Measurements from ENCODE around the gene CTSW.
A peak's percentile ranks its signal among the peaks of the same experiment; 100 is the strongest.

The CTSW gene

GRCh38 chr11:65906602-65907001, 27.0 kb downstream of the CTSW start:
- no peak for DNase-seq

- no peak for DNase-seq
Observed at GRCh38 chr11:65907878-65908277, 28.2 kb downstream of the CTSW start.

DNA sequence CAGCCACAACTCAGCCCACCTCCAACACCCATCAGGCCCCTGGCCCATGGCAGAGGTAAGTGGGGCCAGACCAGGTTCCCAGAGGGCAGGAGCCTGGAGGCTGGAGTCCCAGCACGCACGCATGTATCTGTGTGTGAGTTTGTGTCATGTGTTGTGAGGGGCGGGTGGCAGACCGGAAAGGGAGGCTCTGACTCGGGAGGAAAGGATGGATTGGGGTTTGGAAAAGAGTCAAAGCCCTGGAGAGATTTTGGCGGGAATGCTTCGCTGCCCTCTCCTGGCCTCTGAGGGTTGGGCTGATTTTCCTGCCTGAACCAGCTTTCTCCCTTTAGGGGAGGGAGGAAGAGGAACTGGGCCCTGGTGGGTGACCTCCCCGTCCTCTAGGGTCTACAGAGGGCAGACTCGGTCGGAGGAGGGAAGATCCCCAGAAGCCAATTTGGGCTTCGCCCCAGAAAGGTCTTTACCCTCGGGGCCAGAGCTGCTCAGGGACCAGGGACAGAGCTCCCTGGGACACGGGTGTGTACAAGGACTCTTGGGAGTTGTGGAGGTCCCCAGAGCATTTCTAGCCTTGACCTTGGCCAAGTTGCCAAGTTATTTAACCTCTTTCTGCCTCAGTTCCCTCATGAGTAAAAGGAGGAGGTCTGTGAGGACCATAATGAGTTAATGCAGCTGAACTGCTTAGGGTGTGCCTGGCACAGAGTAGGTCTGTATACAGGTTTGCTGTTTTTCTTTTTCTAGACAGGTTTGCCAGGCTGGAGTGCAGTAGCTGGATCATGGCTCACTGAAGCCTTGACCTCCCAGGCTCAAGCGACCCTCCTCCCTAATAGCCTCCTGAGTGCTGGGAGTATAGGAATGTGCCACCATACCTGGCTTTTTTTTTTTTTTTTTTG, 32.3 kb downstream of the CTSW start:
- peak; percentile 87 for DNase-seq

GRCh38 chr11:65912845-65913244, 33.2 kb downstream of the CTSW start:
- peak; percentile 42 for DNase-seq

DNA sequence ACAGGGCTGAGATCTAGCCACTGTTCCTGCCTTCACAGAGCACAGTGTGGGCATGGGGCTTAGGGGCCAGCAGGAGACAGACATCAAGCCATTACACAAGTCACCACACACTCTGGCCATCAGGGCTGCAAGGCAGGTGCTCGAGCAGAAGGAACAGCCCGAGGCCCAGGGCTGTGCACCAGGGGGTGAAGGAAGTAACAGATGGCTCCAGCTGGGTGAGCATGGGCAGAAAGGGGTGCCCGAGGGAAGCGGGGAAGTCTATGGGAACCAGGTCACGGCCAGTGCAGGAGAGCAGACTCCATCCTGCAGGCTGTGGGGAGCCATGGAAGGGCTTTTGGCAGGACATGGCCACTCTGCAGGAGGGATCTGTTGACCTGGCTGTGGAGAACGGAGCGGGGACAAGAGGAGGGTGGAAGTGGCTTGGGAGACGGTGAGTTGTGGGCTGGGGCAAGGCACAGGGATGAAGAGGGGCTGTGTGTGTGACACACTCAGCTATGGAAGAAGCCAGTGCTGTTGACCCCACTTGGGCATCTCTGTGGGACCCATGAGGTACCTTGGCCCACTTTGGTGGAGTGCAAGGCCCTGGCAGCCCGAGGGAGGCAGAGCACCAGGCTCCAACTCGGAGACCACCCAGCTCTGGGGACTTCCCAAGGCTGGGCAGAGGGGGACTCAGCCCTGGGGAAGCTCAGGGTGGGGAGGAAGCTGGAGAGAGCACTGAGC, 35.6 kb downstream of the CTSW start:
- no peak for DNase-seq

DNA sequence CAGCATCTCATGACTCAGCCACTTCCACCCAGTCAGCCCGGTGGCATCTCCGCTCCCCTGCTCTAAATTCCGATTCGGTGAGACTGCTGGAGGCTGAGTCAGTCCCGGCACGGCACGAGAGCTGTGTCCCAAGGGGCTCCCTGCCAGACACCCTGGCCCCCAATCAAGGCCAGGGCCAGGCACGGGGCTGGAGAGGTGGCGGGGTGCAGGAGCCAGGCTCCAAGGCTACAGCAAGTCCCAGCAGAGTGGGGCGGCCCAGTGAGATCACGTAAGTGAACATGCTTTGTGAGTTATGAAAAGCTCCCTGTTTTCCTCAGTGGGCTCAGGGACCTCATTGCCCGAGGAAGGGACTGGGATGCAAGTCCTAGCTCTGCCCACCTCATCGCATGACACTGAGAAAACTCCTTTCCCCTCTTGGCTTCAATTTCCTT, 36.2 kb downstream of the CTSW start:
- DNase-seq, result peak; percentile 99

DNA sequence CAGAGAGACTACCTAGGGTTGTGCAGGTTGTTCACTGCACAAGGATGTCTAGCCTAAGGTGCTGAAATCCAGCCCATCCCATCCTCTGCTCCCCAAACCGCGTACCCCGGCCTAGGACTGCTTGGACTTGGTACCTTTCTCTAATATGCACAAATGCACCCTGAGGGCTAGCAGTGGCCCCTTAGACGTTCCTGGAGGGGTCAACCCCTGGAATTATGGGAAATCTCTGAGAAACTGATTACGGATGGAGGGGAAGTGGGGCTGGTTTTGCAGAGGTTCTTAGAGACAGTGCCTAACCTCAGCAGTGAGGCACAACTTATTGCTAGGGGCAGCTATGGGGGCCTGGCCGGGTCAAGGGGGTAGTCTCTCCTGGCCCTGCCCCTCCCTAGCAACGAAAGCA, 36.8 kb downstream of the CTSW start:
- DNase-seq, result no peak

DNA sequence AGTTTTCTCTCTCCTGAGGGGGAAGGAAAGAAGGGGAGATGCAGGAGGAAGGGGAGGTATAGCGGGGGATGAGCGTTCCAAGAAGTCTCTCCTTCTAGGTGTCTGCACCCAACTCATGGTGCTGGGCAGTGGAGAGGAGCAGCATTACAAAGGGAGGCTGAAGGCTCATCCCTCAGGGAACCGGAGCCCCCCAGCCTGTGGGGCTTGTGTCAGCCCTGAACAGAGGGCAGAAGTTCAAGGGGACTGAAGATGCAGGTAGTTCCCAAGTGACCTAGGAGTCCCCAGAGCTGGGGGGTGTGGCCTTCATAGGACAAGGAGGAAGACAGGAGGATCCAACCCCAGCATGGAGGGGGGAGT, 37.4 kb downstream of the CTSW start:
- no peak for DNase-seq

DNA sequence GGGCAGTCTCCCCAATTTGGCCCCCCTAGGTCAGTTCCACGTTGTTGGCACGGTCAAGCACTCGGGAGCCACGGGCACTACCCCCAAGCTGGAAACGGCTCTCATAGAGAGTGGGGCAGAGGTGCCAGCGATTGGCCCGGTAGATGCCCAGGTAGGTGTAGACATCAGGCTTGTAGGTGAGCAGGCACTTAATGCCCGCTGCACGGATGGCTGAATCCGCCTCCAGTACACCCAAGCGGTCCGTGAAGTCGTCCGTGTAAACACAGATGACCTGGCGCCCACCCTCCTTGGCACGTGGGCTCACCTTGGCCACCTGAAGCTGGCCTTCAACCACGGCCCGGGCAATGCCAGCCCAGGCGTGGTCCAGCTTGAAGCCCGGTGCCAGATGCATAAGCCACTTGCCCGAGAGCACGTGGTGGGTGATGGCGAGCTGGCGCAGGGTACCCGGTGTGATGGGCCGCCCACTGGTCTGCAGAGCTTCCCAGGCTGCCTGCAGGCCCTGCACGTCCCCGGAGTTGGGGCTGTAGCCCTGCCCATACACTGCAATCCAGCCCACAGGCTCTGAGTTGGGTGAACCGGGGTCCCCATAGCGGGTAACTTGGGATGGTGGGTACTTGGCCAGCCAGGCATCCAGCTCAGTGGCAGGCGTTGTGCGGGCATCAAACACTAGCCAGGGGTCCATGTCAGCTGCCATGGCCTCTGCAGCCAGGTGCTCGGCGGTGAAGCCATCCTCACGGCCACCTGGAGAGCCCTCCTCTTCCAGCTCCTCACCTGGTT, 38.0 kb downstream of the CTSW start:
- no peak for DNase-seq

GRCh38 chr11:65918211-65919140, 38.8 kb downstream of the CTSW start, which contains the start of gene C11orf68:
Gene C11orf68, minus strand, starts transcription at chr11:65919062. Its CDS starts 31 bp downstream, at chr11:65919031.
- no peak for DNase-seq

GRCh38 chr11:65919141-65919572, 39.5 kb downstream of the CTSW start, which contains the start of gene DRAP1:
Gene DRAP1, plus strand, starts transcription at chr11:65919426. Its CDS starts 76 bp downstream, at chr11:65919502.
- DNase-seq, result peak; percentile 92

GRCh38 chr11:65919573-65920371, 40.1 kb downstream of the CTSW start:
- DNase-seq, result no peak

DNA sequence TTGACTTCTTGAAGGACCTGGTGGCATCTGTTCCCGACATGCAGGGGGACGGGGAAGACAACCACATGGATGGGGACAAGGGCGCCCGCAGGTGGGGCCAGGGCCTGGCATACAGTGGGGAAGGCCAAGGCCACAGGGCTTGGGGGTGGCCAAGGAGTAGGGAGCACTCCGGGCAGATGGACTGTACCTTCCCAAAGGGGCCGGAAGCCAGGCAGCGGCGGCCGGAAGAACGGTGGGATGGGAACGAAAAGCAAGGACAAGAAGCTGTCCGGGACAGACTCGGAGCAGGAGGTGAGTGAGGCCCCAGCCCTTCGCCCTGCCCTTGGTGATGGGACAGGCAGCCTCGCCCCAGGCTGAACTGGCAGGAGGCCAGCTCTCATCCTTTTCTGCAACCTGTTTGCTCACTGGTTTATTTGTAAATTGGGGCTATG, 40.8 kb downstream of the CTSW start:
- DNase-seq, result no peak

GRCh38 chr11:65921033-65921555, 41.5 kb downstream of the CTSW start:
- no peak for DNase-seq

DNA sequence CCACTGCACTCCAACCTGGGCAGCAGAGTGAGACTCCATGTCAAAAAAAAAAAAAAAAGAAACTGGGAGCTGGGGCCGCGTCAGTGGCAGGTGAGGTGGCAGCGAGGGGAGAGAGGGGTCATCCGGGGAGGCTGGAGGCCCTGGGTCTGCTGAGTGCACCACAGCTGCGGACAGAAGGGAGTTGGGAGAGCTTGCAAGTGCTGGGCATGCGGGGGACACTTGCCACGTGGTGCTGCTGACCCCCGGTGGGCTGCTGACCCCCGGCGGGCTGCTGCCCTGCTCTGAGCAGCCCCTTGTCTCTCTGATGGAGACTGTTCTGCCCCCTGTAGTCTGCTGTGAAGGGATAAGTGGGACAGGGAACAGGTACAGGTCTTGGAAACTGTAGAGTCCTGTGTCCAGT, 42.2 kb downstream of the CTSW start:
- no peak for DNase-seq

DNA sequence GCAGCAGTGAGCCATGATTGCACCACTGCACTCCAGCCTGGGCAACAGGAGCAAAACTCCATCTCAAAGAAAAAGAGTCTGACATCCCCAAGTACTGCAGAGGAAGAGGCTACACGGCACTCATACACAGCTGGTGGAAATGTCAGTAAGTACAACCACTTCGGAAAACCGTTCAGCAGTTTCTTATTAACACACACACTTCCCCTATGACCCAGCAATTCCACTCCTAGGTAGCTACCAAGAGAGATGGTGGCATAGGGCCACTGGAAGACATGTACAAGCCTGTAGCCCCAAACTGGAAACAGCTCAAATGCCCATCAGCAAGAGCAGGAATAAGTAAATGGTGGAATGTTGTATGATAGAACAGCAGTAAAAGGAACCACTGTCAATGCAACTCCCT, 42.9 kb downstream of the CTSW start:
- DNase-seq, result no peak

DNA sequence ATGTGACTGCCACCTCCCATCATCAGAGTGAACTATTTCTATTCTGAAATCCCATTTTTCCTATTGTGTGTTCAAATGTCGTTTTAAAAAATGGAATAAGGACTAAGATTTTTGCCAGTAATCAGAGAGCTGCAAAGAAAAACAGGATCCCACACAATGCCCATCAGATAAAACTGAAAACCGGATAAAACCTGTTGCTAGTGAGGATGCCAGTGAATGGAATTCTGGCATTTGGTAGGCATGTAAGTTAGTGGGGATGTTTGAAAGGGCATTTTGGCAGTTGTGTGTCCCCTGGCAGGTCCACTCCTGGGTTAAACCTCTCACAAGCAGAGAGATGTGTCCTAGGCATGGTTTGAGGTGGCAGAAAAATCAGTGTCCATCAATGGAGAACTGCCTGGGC, 45.8 kb downstream of the CTSW start:
- no peak for DNase-seq

DNA sequence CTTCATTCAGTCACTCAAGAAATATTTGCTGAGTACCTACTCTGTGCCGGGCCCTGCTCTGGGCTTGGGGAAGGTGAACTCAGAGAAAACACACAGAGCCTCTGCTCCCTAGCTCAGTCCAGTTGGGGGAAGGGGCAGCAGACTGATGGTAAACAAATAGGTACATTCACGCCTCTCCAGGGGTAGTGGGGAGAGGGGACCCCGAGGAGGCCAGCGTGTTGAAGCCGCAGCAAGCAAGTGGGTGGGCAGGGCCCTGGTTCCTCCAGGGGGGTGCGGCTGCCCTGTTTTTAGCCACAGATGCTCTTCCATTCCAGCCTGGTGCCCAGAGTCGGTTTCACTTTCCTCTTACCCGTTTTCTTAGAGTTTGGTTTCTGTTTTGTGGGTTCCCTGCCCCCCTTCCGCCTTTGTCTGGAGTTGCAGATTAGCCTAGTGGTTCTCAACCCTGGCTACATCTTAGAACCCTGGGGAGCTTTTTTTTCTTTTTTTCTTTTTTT, 48.3 kb downstream of the CTSW start:
- no peak for DNase-seq

DNA sequence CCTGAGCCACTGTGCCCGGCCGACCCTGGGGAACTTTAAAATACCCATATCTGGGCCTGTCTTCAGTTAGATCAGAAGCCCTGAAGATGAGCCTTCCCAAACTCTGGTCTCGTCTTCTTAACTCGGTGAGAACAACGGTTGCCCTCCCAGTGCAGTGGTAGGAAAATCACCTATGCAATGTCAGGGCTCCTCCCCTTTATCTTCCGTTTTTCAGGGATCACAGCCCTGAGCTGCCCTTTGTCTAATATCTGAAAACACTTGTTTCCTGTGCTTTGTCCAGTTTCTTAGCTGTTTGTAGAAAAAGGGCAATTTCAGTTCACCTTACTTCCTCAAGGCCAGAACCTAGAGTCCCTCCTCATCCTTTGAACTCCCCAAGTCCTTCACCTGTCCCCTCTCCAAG, 49.0 kb downstream of the CTSW start:
- DNase-seq, result no peak

DNA sequence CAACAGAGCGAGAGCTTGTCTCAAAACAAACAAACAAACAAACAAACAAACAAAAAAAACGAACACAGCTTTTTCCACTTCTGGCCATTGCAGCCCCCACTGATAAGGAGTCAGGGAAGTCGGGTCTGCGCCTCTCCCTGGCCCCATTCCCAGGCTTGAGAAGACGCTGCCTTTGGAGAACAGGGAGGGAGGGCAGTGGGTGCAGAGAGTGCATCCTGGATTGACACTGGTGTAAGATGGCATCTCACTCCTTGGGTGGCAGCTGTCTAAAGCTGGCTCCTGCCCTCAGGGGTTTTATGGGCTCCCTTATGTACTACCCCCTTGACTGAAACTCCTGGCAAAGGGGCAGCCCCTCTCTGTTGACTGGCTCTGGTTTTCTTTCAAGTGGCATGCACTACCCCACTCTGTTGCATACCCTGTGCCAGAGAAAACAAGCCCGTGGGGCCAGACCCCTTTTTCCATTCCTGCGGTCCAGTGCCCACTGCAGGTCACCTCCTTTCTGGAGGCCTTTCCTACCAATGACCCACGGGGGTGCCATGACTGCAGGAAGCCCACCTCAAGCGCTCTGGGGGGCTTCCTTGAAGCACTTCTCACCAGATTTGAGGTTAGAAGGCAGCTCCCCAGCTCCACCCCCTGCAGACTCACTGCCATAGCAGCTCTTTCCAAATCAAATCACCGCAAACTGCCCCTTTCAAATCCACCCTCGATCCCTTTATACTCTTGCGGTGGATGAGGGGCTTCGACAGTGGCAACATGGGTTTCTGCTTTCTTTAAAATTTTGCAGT, 52.3 kb downstream of the CTSW start:
- DNase-seq, result no peak
